ENCODE measurements around the gene OR2M2.

OR2M2 gene

GRCh38 chr1:248152056-248152827 lies 22.4 kb upstream of the OR2M2 start:
- DNase-seq (ENCODE audit: low read depth), result no peak
- TF ChIP-seq, protein P1, sequence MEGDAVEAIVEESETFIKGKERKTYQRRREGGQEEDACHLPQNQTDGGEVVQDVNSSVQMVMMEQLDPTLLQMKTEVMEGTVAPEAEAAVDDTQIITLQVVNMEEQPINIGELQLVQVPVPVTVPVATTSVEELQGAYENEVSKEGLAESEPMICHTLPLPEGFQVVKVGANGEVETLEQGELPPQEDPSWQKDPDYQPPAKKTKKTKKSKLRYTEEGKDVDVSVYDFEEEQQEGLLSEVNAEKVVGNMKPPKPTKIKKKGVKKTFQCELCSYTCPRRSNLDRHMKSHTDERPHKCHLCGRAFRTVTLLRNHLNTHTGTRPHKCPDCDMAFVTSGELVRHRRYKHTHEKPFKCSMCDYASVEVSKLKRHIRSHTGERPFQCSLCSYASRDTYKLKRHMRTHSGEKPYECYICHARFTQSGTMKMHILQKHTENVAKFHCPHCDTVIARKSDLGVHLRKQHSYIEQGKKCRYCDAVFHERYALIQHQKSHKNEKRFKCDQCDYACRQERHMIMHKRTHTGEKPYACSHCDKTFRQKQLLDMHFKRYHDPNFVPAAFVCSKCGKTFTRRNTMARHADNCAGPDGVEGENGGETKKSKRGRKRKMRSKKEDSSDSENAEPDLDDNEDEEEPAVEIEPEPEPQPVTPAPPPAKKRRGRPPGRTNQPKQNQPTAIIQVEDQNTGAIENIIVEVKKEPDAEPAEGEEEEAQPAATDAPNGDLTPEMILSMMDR (IDR thresholded peaks at IDR 0.05; ENCODE audit: control insufficient read depth, insufficient read depth, low read depth, low read length, missing control alignments), result no peak
- H3K4me3 ChIP-seq (ENCODE audit: control insufficient read depth, low read depth, low read length), result no peak overlapping the region

- TF ChIP-seq, protein P1 (IDR thresholded peaks at IDR 0.05; ENCODE audit: control insufficient read depth, insufficient read depth, low read depth, low read length, missing control alignments), result no peak
- H3K4me3 ChIP-seq (ENCODE audit: control insufficient read depth, low read depth, low read length), result no peak overlapping the region
- no peak for DNase-seq (ENCODE audit: low read depth)
Measured at GRCh38 chr1:248155927-248156326, 18.7 kb upstream of the OR2M2 start.

- DNase-seq (ENCODE audit: low read depth), result no peak
- TF ChIP-seq, protein P1 (IDR thresholded peaks at IDR 0.05; ENCODE audit: control insufficient read depth, insufficient read depth, low read depth, low read length, missing control alignments), result no peak
- no peak overlapping the region for H3K4me3 ChIP-seq (ENCODE audit: control insufficient read depth, low read depth, low read length)
Measured at GRCh38 chr1:248158758-248159157, 15.9 kb upstream of the OR2M2 start.

DNA sequence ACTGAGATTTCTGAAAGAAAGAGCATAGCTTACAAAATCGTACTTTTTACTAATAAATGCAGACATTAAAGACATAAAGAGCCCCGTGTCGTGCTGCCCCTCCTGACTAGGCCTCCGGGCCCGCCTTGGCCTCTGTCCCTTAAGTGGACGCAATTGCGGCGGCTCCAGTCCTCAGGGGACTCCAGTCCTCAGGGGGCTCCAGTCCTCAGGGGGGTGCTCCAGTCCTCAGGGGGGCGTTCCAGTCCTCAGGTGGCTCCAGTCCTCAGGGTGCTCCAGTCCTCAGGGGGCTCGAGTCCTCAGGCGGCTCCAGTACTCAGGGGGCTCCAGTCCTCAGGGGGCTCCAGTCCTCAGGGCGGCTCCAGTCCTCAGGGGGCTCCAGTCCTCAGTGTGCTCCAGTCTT lies 10.6 kb upstream of the OR2M2 start:
- DNase-seq (ENCODE audit: low read depth), result no peak
- TF ChIP-seq, protein P1 (IDR thresholded peaks at IDR 0.05; ENCODE audit: control insufficient read depth, insufficient read depth, low read depth, low read length, missing control alignments), result no peak
- no peak overlapping the region for H3K4me3 ChIP-seq (ENCODE audit: control insufficient read depth, low read depth, low read length)

DNA sequence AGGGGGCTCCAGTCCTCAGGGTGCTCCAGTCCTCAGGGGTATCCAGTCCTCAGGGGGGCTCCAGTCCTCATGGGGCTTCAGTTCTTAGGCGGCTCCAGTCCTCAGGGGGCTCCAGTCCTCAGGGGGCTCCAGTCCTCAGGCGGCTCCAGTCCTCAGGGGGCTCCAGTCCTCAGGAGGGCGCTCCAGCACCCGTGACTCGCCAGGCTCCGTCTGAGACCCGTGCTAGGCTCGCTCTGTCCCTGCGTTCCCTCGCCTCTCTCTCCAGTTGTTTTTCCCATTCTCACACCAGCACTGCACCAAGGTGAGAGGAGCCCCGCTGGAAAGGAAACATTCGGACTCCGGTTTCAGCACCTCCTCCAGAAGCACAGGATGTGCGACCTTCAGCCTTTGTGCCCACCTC lies 9.4 kb upstream of the OR2M2 start:
- TF ChIP-seq, protein P1 (IDR thresholded peaks at IDR 0.05; ENCODE audit: control insufficient read depth, insufficient read depth, low read depth, low read length, missing control alignments), result no peak
- DNase-seq (ENCODE audit: low read depth), result no peak

GRCh38 chr1:248183996-248184395 lies 9.4 kb downstream of the OR2M2 start:
- DNase-seq (ENCODE audit: low read depth), result no peak
- no peak overlapping the region for H3K4me3 ChIP-seq (ENCODE audit: control insufficient read depth, low read depth, low read length)
- TF ChIP-seq, protein P1 (IDR thresholded peaks at IDR 0.05; ENCODE audit: control insufficient read depth, insufficient read depth, low read depth, low read length, missing control alignments), result no peak

More for the DNA sequence above, 9.4 kb upstream of the OR2M2 start:
- H3K4me3 ChIP-seq (ENCODE audit: control insufficient read depth, low read depth, low read length), result no peak overlapping the region
